Epidermal melanocyte (primary cell): ENCODE results near the gene SLC38A1.
"Not testable (repeated sequence)": the region's sequence is repeated elsewhere in the genome, so short reads cannot be mapped to it uniquely, and the experiment has no call there.

Experiments used
- DNase-seq: peaks from one replicate; pipeline ENCODE4 v3.0.0; 2011; ENCODE audit warnings: low spot score; ENCODE audit not compliant: insufficient read length

Gene SLC38A1

GRCh38 chr12:46265102-46265501 is 3.7 kb downstream of the SLC38A1 start:
- no peak for DNase-seq

DNA sequence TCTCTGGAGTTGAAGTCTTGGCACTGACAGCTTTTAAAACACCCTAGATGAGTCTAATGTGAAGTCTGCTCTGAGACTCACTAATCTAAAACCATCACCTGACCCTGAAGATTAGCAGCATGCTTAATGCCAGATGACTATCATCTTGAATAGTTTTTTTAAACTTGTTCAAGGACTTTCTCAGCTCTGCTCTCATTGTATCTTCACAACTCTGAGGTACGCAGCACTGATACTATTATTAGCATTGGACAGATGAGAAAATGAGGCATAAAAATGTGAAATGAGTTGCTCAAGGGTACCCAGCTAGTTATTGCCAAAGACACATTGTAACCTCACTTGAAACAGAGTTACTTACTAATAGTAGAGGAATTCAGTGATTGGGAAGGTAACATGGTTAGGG is 4.8 kb downstream of the SLC38A1 start:
- no peak for DNase-seq

GRCh38 chr12:46263140-46264016 is 5.5 kb downstream of the SLC38A1 start:
- DNase-seq, result no peak

DNA sequence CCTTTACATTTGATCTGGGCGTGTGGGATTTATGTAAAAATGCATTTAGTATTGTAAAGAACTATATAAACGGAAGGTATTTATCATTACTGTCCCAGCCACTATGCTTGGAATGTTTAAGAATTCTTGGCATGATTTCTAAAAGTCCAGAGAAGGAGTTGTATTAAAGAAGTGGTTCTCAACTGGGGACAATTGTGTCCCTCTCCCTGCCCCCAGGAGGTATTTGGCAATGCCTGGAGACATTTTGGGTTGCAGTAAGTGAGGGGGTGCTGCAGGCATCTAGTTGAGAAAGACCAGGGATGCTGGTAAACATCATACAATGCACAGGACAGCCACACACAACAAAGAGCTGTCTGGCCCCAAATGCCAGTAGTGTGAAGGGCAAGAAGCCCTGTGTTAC is 7.2 kb downstream of the SLC38A1 start:
- no peak for DNase-seq

DNA sequence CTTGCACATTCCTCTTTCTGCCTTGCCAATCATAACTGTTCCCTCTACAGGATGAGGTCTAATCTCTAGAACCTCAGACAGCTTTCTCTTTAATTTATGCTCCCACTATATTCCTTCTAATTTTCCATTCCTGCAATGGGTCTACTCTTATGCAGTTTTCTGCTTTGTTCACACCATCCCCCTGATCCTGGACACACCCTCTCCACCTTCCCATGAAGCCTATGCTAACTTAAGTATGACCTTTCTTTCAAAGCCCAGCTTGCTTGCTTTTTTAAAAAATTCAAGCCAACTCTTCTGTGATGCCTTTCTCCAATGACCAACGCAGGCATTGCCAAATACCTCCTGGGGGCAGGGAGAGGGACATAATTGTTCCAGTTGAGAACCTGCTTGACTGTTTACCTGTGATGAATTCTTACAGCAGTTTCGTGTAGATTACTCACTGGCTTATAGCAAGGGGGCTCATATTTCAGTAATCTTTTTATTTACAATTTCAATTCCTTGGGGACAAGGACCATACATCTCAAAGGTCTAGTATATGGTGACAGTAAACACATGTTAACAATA is 7.8 kb downstream of the SLC38A1 start:
- no peak for DNase-seq

DNA sequence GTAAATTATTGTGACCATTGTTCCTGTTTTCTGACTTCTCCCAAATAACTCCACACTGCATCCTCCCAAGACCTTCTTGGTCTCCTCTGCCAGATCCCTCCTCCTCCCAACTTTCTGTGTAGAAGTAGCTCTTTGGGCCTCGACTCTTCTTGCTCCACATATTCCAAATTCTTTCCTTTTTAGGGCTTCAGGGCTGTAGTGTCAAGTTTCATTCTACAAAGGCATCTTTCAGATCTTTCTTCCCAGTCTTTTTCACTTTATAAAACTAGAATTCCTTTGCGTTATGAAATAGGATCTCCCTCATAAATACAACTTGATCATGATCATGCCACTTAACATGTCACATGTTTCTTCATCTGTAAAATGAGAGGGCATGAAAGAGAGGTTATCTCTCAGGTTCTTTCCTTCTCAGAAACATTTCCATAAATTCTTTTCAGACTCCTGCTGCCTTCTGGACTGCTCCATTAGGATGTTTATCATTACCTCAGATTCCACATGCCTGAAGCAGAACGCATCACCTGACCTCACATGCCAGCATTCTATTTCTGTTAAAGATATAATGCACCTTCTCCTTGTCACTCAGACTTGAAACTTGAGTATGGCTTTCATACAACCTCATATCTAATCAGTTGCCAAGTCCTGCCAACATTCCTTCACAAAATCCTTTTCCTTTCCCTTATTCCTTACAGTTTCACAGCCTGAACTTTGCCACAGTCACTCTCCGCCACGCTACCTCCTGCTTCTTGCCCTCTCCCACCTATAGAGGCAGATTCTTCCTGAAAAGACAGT is 8.5 kb downstream of the SLC38A1 start:
- DNase-seq, result no peak

- no peak for DNase-seq
Measured at GRCh38 chr12:46259713-46260112, 9.1 kb downstream of the SLC38A1 start.

DNA sequence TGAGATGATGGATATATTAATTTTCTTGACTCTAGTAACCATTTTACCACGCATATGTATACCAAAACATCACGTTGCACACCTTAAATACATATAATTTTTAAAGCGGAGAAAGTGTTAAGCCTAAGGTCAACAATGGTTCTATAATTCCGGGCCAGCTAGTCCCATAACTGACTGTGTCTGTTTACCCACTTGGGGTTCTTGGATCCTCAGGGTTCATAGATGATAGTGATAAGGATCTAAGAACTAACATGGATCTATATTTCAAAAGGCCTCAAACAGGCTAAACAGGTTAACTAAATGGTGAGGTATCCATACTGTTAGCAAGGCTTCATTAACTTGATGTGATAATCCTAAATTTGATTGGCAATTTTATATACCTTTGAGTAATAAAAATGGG is 9.8 kb downstream of the SLC38A1 start:
- no peak for DNase-seq

- DNase-seq, result no peak
Measured at GRCh38 chr12:46258129-46258528, 10.7 kb downstream of the SLC38A1 start.

DNA sequence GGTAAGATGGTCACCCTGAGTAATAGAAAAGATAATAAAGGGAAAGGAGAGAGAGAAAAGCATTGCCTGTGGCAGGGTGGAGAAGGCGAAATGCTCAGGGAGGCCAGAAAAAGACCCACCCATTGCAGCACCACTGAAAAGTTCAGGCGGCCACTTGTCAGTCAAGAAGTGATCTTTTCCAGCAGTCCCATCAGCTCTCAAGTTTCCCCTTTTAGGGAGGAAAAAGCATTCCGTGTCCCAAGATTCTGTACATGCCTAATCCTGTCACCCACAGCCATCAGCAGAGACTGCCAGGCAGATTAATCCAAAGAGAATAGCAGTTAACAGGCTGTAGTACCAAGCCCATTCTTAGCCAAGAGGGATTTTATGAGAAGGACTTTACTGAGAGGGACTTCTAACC is 11.9 kb downstream of the SLC38A1 start:
- no peak for DNase-seq

DNA sequence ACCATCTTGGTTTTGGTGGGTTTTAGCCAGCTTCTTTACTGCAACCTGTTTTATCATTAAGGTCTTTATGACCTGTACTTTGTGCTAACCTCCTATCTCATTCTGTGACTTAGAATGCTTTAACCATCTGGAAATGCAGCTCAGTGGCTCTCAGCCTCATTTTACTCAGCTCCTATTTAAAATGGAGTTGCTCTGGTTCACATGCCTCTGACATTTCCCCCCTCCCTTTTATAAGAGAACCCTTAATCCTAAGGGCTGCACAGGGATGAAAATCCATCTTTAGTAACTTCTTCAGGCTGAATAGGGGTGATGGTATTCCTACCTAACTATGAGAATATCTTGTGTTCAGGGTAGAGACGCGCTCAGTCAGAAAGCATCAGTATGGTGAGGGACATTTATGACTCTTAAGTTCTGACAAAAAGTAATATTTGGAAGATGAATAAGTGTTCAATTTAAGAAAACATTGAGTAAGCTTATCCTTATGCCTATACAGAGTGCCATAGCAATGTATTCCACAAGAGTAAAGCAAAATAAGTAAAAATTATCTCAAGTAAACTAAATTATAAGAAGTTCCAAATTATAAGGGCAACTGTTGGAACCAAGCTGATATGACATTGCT is 15.2 kb downstream of the SLC38A1 start:
- no peak for DNase-seq

DNA sequence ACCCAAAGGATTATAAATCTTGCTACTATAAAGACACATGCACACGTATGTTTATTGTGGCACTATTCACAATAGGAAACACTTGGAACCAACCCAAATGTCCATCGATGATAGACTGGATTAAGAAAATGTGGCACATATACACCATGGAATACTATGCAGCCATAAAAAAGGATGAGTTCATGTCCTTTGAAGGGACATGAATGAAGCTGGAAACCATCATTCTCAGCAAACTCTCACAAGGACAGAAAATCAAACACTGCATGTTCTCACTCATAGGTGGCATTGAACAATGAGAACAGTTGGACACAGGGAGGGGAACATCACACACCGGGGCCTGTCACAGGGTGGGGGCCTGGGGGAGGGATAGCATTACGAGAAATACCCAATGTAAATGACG is 16.8 kb downstream of the SLC38A1 start:
- DNase-seq, result not testable (repeated sequence)

DNA sequence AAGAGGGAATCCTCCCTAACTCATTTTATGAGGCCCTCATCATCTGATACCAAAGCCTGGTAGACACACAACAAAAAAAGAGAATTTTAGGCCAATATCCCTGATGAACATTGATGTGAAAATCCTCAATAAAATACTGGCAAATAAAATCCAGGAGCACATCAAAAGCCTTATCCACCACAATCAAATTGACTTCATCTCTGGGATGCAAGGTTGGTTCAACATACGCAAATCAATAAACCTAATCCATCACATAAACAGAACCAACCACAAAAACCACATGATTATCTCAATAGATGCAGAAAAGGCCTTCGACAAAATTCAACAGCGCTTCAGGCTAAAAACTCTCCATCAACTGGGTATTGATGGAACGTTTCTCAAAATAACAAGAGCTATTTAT is 18.9 kb downstream of the SLC38A1 start:
- not testable (repeated sequence) for DNase-seq

DNA sequence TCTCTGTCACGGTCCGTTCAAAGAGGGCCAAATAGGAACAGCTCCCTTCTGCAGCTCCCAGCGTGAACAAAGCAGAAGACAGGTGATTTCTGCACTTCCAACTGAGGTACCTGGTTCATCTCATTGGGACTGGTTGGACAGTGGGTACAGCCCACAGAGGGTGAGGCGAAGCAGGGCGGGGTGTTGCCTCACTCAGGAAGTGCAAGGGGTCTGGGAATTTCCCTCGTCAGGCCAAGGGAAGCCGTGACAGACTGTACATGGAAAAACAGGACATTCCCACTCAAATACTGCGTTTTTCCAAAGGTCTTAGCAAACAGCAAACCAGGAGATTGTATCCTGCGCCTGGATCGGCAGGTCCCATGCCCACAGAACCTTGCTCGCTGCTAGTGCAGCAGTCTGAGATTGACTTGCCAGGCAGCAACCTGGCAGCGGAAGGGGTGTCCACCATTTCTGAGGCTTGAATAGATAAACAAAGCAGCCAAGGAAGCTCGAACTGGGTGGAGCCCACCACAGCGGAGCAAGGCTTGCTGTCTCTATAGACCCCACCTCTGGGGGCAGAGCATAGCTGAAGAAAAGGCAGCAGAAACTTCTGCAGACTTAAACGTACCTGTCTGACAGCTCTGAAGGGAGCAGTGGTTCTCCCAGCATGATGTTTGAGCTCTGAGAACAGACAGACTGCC is 22.7 kb downstream of the SLC38A1 start:
- no peak for DNase-seq

DNA sequence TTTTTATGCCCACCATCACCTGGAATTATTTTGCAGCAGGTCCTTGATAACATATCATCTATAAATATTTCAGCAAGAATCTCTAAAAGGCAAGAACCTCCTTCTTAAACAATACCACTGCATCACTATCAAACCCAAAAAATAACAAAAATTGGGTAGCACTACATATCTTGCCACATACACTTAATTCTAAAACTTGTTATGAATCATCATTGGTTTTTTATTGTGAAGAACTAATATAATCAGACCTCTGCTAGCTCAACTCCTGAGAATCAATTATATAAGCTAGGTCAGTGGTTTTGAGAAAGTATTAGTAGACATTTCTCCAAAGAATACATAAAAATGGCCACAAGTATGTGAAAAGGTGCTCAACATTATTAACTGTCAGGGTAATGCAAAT is 23.8 kb downstream of the SLC38A1 start:
- DNase-seq, result no peak

- no peak for DNase-seq
Measured at GRCh38 chr12:46244273-46244915, 24.4 kb downstream of the SLC38A1 start.

- DNase-seq, result no peak
Measured at GRCh38 chr12:46242569-46242968, 26.3 kb downstream of the SLC38A1 start.

DNA sequence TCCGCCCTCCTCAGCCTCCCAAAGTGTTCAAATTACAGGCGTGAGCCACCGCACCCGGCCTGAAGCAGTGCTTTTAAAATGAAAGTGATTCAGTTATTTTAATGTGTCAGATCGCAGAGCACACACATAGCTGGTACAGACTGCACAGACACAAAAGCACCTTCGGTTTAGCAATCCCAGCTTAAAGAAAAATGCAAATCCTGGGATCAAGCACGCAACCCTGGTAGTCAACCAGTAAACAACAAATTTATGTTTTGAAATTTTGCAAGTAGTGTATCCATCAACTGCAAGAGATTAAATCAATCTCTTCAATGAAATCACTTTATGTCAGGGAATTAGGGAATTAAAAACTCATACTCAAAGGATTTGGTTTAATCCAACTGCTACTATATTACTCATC is 28.4 kb downstream of the SLC38A1 start:
- DNase-seq, result no peak

GRCh38 chr12:46238821-46239220 is 30.0 kb downstream of the SLC38A1 start:
- DNase-seq, result no peak

- no peak for DNase-seq
Measured at GRCh38 chr12:46237371-46238045, 31.3 kb downstream of the SLC38A1 start.
